Mucosa of descending colon (tissue), 3 donors: ENCODE measurements around the gene TREML4. TPM values are rescaled to one million over a fixed set of nuclear protein-coding genes. Genes with fewer than 3 reads are reported as not detected.
"Not testable (repeated sequence)": the region's sequence is repeated elsewhere in the genome, so short reads cannot be mapped to it uniquely, and the experiment has no call there.

Experiments used
- ATAC-seq: fragments of 200-7000 bp; cut with Tn5 transposase; one replicate; pipeline ENCODE4 v1.9.1; 2020; ENCODE audit warnings: mild to moderate bottlenecking, moderate library complexity
- DNase-seq, 3 donors: peaks; one replicate each; pipeline ENCODE4 v3.0.0-alpha.2; 2020
- H3K36me3 ChIP-seq: fragments of 200-600 bp; one replicate; pipeline ENCODE4 v1.8.0; 2021; ENCODE audit warnings: low read depth, mild to moderate bottlenecking
- H3K4me1 ChIP-seq: fragments of 200-600 bp; one replicate; pipeline ENCODE4 v1.8.0; 2021; ENCODE audit warnings: low read depth, mild to moderate bottlenecking
- H3K4me3 ChIP-seq: fragments of 200-600 bp; one replicate; pipeline ENCODE4 v1.8.0; 2021; ENCODE audit warnings: mild to moderate bottlenecking
- H3K9me3 ChIP-seq: fragments of 200-600 bp; one replicate; pipeline ENCODE4 v1.8.0; 2021; ENCODE audit warnings: mild to moderate bottlenecking
- CTCF ChIP-seq: fragments of 200-600 bp; IDR thresholded peaks from one replicate; pipeline ENCODE4 v1.8.0; 2022; ENCODE audit warnings: antibody characterized with exemption, mild to moderate bottlenecking
- intact Hi-C, 2 donors: fragments of 100-400 bp; cut with DNase I in 1 of 2; cut with micrococcal nuclease in 1 of 2; formaldehyde crosslinking; loops; one replicate each; pipeline versions ENCODE4 v1.11.0 to v1.11.1; 2022; cut with DNase I, micrococcal nuclease
- total RNA-seq, 3 donors: library from RNA; stranded (reverse); fragmentation: NEBNext Ultra II Directional in 2 of 3; extraction: Animal tissue kit (Norgen Biotek cat#: 25700) in 2 of 3; gene quantifications; one replicate each; pipeline versions ENCODE4 v1.2.1 to v1.2.4, GENCODE V29; 2021 to 2023
- donor health status: DM: no; HTN: no; CAD: no; lungs with moderate emphysema.
- donor health status: DM: no; HTN: no; CAD: no.
- donor health status: DM: no; HTN: yes; CAD: no.

The TREML4 gene
- total RNA-seq, 3 donors from 2014 or later, result not detected

- TF ChIP-seq CTCF, result no peak
- intact Hi-C loops, result no loop called here
- H3K9me3 ChIP-seq, result no peaks in the 10 kb centered on the region
- H3K36me3 ChIP-seq, result no peaks in the 10 kb centered on the region
- no peak for DNase-seq
- H3K4me1 ChIP-seq, result no peaks in the 10 kb centered on the region
- H3K4me3 ChIP-seq, result no peak overlapping the region
- ATAC-seq, result no peak
These were observed 4.5 kb downstream of the TREML4 start for GRCh38 chr6:41232667-41233066.

GRCh38 chr6:41236276-41236675, 8.1 kb downstream of the TREML4 start:
- H3K36me3 ChIP-seq, result no peaks in the 10 kb centered on the region
- no peak for ATAC-seq
- DNase-seq, result no peak
- TF ChIP-seq CTCF, result no peak
- no peaks in the 10 kb centered on the region for H3K4me1 ChIP-seq
- no peak overlapping the region for H3K4me3 ChIP-seq
- intact Hi-C loops, result no loop called here
- no peaks in the 10 kb centered on the region for H3K9me3 ChIP-seq

- no peak for TF ChIP-seq CTCF
- Histone ChIP-seq H3K36me3 (no peaks in the 10 kb centered on the region), H3K9me3 (no peaks in the 10 kb centered on the region), H3K4me3 (no peak overlapping the region), H3K4me1 (no peaks in the 10 kb centered on the region)
- DNase-seq, result no peak
- intact Hi-C loops, result no loop called here
- ATAC-seq, result no peak
These were observed 9.0 kb downstream of the TREML4 start for GRCh38 chr6:41237128-41237527.

GRCh38 chr6:41239467-41240159, 11.5 kb downstream of the TREML4 start:
- DNase-seq (peak in 1 of 3 donors; percentile 43), ATAC-seq (no peak)
- Histone ChIP-seq H3K4me1 (no peaks in the 10 kb centered on the region), H3K36me3 (no peaks in the 10 kb centered on the region), H3K9me3 (no peaks in the 10 kb centered on the region), H3K4me3 (no peak overlapping the region)
- TF ChIP-seq CTCF, result no peak
- intact Hi-C loops, result no loop called here

DNA sequence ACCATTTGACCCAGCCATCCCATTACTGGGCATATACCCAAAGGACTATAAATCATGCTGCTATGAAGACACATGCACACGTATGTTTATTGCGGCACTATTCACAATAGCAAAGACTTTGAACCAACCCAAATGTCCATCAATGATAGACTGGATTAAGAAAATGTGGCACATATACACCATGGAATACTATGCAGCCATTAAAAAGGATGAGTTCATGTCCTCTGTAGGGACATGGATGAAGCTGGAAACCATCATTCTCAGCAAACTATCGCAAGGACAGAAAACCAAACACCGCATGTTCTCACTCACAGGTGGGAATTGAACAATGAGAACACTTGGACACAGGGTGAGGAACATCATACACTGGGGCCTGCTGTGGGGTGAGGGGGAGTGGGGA, 18.4 kb downstream of the TREML4 start:
- H3K4me3 ChIP-seq, H3K36me3 ChIP-seq, DNase-seq, H3K4me1 ChIP-seq, H3K9me3 ChIP-seq, ATAC-seq, intact Hi-C loops: not testable (repeated sequence)

DNA sequence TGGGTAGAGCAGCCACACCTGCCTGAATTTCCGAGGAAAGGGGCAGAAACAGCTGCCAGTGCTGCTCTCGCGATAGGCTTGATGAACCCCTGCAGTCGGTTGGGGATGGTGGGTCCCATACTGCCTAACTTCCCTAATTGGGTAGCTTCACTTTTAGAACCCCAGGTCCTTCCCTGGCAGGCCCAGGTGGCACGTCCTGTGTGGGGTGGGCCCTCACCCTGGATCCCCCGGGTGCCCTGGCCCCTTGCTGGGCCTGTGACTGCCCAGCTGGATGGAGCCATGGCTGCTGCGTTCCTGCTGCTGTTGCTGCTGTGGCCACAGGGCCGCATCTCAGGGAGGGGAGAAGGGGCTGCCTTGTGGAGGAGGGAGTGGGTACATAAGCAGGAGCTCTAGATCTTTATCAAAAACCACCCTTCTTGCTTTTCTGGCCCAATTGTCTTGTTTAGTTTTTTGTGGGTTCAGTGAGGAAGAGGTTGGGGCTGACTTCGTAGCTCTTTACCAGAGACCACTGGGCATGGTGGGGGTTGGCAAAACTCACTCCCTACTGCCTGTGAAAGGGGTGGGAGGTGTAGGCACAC, 19.2 kb downstream of the TREML4 start:
- no peak for TF ChIP-seq CTCF
- Histone ChIP-seq H3K36me3 (no peaks in the 10 kb centered on the region), H3K4me1 (no peaks in the 10 kb centered on the region), H3K4me3 (no peak overlapping the region), H3K9me3 (no peaks in the 10 kb centered on the region)
- intact Hi-C loops, result no loop called here
- no peak for ATAC-seq
- DNase-seq, result peak in 1 of 3 donors; percentile 31
